NCI-H1417 (cell line): Measurements from ENCODE around the gene ANKRD36C.
"Not testable (repeated sequence)": the region's sequence is repeated elsewhere in the genome, so short reads cannot be mapped to it uniquely, and the experiment has no call there.

Source experiments
- DNase-seq, 3 experiments: peaks; one replicate each; lab custom pipeline; 2025; lab: John Stamatoyannopoulos, UW

ANKRD36C gene

GRCh38 chr2:95991351-95992094 lies at the start of gene ANKRD36C:
TSS of gene ANKRD36C (minus strand) at chr2:95991824. CDS start at chr2:95991708, 116 bp downstream.
- DNase-seq = not testable (repeated sequence)

GRCh38 chr2:96035554-96035953 lies 43.9 kb upstream of the ANKRD36C start:
- not testable (repeated sequence) for DNase-seq

GRCh38 chr2:96034792-96035191 lies 43.2 kb upstream of the ANKRD36C start, which contains the start of gene GPAT2:
TSS of gene GPAT2 (minus strand) at chr2:96034916. CDS start at chr2:96032359, 2,557 bp downstream.
- DNase-seq = not testable (repeated sequence)

- DNase-seq = not testable (repeated sequence)
Measured at GRCh38 chr2:96033997-96034396, 42.4 kb upstream of the ANKRD36C start.

GRCh38 chr2:96027725-96028325 lies 36.2 kb upstream of the ANKRD36C start:
- not testable (repeated sequence) for DNase-seq

GRCh38 chr2:96025755-96026154 lies 34.1 kb upstream of the ANKRD36C start:
- DNase-seq = not testable (repeated sequence)

- DNase-seq = no peak
Measured at GRCh38 chr2:96025194-96025492, 33.5 kb upstream of the ANKRD36C start.

- no peak for DNase-seq
Measured at GRCh38 chr2:96024336-96025193, 32.9 kb upstream of the ANKRD36C start.

GRCh38 chr2:96023701-96024100 lies 32.1 kb upstream of the ANKRD36C start:
- not testable (repeated sequence) for DNase-seq

GRCh38 chr2:96022701-96023447 lies 31.2 kb upstream of the ANKRD36C start:
- not testable (repeated sequence) for DNase-seq

GRCh38 chr2:96022126-96022525 lies 30.5 kb upstream of the ANKRD36C start:
- DNase-seq = not testable (repeated sequence)

GRCh38 chr2:96021142-96021541 lies 29.5 kb upstream of the ANKRD36C start:
- not testable (repeated sequence) for DNase-seq

- DNase-seq = not testable (repeated sequence)
Measured at GRCh38 chr2:96019909-96020590, 28.4 kb upstream of the ANKRD36C start.

- not testable (repeated sequence) for DNase-seq
Measured at GRCh38 chr2:96016321-96016720, 24.7 kb upstream of the ANKRD36C start.

GRCh38 chr2:96012792-96013264 lies 21.2 kb upstream of the ANKRD36C start:
- not testable (repeated sequence) for DNase-seq

GRCh38 chr2:96012086-96012791 lies 20.6 kb upstream of the ANKRD36C start:
- DNase-seq = not testable (repeated sequence)

- not testable (repeated sequence) for DNase-seq
Measured at GRCh38 chr2:96011129-96011455, 19.5 kb upstream of the ANKRD36C start.

- DNase-seq = not testable (repeated sequence)
Measured at GRCh38 chr2:96010320-96011128, 18.9 kb upstream of the ANKRD36C start.

- DNase-seq = not testable (repeated sequence)
Measured at GRCh38 chr2:96009833-96010232, 18.2 kb upstream of the ANKRD36C start.

- DNase-seq = not testable (repeated sequence)
Measured at GRCh38 chr2:96008051-96008450, 16.4 kb upstream of the ANKRD36C start.
